Measurements from ENCODE around the gene FAM83B. TPM values are rescaled to one million over a fixed set of nuclear protein-coding genes. Genes with fewer than 3 reads are reported as not detected.
A peak's percentile ranks its signal among the peaks of the same experiment; 100 is the strongest.
"Not testable (repeated sequence)": the region's sequence is repeated elsewhere in the genome, so short reads cannot be mapped to it uniquely, and the experiment has no call there.

The FAM83B gene
- total RNA-seq, 1 experiment from 2014 or later = 3.9 TPM

DNA sequence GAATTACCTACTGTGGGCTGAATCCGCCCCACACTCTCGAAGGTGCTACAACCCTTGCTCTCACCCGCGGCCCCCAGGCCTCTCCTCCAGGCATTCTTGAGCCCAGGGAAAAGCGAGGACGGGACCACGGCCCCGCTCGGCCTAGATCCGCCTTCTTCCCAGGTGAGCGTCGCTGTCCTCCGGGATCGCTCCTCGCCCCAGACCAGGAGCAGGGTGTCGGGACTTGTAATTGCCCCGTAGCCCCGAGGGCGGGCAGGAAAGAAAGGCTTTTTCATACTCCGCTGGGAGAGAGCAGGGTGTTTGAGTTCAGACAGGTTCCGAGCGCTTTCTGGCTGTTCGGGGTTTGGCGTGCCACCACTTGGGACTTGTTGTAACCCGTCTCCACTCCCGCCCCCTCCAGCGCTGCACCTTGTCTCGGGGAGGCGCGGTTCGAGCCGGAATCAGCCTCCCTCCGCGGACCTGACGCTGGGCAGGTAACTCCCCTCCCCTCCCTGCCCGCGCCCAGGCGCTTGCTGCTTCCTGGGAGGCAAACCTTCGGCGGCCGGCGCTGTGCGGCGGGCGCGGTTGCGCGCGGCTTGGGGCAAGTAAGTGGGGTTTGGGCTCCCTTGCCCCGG, at the start of gene FAM83B (continued):
- TF ChIP-seq, protein P1, sequence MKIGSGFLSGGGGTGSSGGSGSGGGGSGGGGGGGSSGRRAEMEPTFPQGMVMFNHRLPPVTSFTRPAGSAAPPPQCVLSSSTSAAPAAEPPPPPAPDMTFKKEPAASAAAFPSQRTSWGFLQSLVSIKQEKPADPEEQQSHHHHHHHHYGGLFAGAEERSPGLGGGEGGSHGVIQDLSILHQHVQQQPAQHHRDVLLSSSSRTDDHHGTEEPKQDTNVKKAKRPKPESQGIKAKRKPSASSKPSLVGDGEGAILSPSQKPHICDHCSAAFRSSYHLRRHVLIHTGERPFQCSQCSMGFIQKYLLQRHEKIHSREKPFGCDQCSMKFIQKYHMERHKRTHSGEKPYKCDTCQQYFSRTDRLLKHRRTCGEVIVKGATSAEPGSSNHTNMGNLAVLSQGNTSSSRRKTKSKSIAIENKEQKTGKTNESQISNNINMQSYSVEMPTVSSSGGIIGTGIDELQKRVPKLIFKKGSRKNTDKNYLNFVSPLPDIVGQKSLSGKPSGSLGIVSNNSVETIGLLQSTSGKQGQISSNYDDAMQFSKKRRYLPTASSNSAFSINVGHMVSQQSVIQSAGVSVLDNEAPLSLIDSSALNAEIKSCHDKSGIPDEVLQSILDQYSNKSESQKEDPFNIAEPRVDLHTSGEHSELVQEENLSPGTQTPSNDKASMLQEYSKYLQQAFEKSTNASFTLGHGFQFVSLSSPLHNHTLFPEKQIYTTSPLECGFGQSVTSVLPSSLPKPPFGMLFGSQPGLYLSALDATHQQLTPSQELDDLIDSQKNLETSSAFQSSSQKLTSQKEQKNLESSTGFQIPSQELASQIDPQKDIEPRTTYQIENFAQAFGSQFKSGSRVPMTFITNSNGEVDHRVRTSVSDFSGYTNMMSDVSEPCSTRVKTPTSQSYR (CRISPR knock-in tag; IDR thresholded peaks at IDR 0.05) = 0 out of 2 replicates have a peak, but pooled peaks have one; percentile 28
- TF ChIP-seq JAZF1 (CRISPR knock-in tag; IDR thresholded peaks at IDR 0.05) (no peak), MYBL2 (CRISPR knock-in tag; IDR thresholded peaks at IDR 0.05) (no peak), SOX15 (CRISPR knock-in tag; IDR thresholded peaks at IDR 0.05) (no peak), ZBTB21 (CRISPR knock-in tag; IDR thresholded peaks at IDR 0.05; ENCODE audit: borderline replicate concordance) (no peak; the same call in 1 of the 2 replicates), GRHL2 (CRISPR knock-in tag; IDR thresholded peaks at IDR 0.05; ENCODE audit: insufficient replicate concordance, severe bottlenecking) (no peak), ZNF671 (CRISPR knock-in tag; IDR thresholded peaks at IDR 0.05) (no peak), RELA (CRISPR knock-in tag; IDR thresholded peaks at IDR 0.05; ENCODE audit: borderline replicate concordance) (no peak), ZNF232 (CRISPR knock-in tag; IDR thresholded peaks at IDR 0.05) (no peak), CREB1 (CRISPR knock-in tag; IDR thresholded peaks at IDR 0.05) (no peak), FOXJ3 (CRISPR knock-in tag; IDR thresholded peaks at IDR 0.05; ENCODE audit: borderline replicate concordance) (no peak), CREM (CRISPR knock-in tag; IDR thresholded peaks at IDR 0.05) (no peak), TEAD1 (CRISPR knock-in tag; IDR thresholded peaks at IDR 0.05) (peak; percentile 48; the same call in 1 of the 2 replicates)
- TF ChIP-seq, protein P2, sequence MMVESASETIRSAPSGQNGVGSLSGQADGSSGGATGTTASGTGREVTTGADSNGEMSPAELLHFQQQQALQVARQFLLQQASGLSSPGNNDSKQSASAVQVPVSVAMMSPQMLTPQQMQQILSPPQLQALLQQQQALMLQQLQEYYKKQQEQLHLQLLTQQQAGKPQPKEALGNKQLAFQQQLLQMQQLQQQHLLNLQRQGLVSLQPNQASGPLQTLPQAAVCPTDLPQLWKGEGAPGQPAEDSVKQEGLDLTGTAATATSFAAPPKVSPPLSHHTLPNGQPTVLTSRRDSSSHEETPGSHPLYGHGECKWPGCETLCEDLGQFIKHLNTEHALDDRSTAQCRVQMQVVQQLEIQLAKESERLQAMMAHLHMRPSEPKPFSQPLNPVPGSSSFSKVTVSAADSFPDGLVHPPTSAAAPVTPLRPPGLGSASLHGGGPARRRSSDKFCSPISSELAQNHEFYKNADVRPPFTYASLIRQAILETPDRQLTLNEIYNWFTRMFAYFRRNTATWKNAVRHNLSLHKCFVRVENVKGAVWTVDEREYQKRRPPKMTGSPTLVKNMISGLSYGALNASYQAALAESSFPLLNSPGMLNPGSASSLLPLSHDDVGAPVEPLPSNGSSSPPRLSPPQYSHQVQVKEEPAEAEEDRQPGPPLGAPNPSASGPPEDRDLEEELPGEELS (CRISPR knock-in tag; IDR thresholded peaks at IDR 0.05) = no peak
- TF ChIP-seq, protein P3, sequence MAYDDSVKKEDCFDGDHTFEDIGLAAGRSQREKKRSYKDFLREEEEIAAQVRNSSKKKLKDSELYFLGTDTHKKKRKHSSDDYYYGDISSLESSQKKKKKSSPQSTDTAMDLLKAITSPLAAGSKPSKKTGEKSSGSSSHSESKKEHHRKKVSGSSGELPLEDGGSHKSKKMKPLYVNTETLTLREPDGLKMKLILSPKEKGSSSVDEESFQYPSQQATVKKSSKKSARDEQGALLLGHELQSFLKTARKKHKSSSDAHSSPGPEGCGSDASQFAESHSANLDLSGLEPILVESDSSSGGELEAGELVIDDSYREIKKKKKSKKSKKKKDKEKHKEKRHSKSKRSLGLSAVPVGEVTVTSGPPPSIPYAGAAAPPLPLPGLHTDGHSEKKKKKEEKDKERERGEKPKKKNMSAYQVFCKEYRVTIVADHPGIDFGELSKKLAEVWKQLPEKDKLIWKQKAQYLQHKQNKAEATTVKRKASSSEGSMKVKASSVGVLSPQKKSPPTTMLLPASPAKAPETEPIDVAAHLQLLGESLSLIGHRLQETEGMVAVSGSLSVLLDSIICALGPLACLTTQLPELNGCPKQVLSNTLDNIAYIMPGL (CRISPR knock-in tag; IDR thresholded peaks at IDR 0.05) = peak; percentile 52; the same call in 1 of the 2 replicates
- TF ChIP-seq, protein P4, sequence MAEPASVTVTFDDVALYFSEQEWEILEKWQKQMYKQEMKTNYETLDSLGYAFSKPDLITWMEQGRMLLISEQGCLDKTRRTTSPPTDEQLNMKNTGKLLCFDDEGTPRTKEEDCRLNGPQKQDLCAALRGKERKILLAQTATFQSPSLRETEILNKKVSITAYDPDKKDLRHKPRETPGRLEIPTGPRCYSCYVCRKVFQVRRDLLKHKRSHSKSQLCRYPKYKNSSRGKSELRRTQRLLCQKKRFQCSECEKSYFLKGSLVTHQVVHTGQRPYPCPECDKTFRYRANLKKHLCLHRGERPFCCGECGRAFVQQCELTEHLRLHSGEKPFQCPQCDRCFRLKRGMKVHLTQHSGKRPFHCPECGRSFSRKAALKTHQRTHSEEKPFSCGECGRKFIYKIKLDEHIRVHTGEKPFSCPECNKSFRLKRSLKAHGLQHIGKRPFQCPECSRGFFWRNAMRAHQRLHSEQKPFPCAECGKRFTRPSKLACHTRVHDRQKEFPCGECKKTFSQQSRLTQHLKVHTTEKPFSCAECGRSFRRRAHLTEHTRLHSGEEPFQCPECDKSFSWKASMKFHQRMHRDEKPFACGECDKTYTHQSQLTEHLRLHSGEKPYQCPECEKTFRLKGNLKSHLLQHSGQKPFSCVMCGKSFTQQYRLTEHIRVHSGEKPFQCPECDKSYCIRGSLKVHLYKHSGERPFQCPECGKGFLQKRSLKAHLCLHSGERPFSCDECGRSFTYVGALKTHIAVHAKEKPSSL (CRISPR knock-in tag; conservative IDR thresholded peaks at IDR 0.05) = no peak

DNA sequence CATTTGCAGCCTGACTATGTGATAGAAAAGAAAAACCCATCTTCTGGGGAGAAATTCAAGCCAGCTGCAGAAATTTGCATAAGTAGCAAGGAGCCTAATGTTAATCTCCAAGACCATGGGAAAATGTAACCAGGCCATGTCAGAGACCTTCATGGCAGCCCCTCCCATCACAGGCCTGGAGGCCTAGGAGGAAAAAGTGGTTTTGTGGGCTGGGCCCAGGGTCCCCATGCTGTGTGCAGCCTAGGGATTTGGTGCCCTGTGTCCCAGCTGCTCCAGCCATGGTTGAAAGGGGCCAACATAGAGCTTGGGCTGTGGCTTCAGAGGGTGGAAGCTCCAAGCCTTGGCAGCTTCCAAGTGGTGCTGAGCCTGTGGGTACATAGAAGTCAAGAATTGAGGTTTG, 49.7 kb upstream of the FAM83B start:
- H3K27ac Mint-ChIP-seq; DNase-seq (ENCODE audit: low spot score); H3K4me1 Mint-ChIP-seq; POLR2A ChIA-PET; CTCF ChIA-PET; H3K4me3 Mint-ChIP-seq; ATAC-seq; H3K27me3 Mint-ChIP-seq (ENCODE audit: low read depth): not testable (repeated sequence)
- peaks cover 27% of the 10 kb centered on the region for H3K9me3 Mint-ChIP-seq
- peaks cover 19% of the 10 kb centered on the region for H3K36me3 Mint-ChIP-seq
